SK-N-MC (cell line): Measurements from ENCODE around the gene ADARB2.

Source experiments
- EZH2 ChIP-seq: fragments of 200-600 bp; sonication (generic); IDR thresholded peaks from one replicate; pipeline ENCODE4 v1.6.1; 2017; ENCODE audit warnings: antibody characterized with exemption
- FOXP2 ChIP-seq: optimal IDR thresholded peaks from 2 replicates; pipeline ENCODE3; 2011; ENCODE audit warnings: mild to moderate bottlenecking, moderate library complexity; ENCODE audit not compliant: insufficient read depth; ENCODE audit errors: extremely low read length, control extremely low read depth
- POLR2AphosphoS5 ChIP-seq: IDR thresholded peaks from 2 replicates; pipeline ENCODE4 v1.6.1; 2012; ENCODE audit warnings: mild to moderate bottlenecking, low read depth, low read length, borderline replicate concordance

GRCh38 chr10:1410032-1410431, 327.3 kb downstream of the ADARB2 start:
- TF ChIP-seq EZH2 (no peak), POLR2AphosphoS5 (no peak), FOXP2 (no peak)
